Neural cell (in vitro differentiated cells): ENCODE results near the gene AOX1.

Source experiments
- EP300 ChIP-seq: fragments of 450-650 bp; conservative IDR thresholded peaks from 2 replicates; pipeline ENCODE4 v1.6.1; 2014; ENCODE audit warnings: antibody characterized with exemption, mild to moderate bottlenecking, moderate library complexity; ENCODE audit not compliant: poor library complexity, severe bottlenecking
- EZH2 ChIP-seq: fragments of 200-600, 300-800 bp; shearing (Covaris generic), sonication (generic); IDR thresholded peaks from 2 replicates; pipeline ENCODE4 v1.6.1; 2014; ENCODE audit warnings: antibody characterized with exemption, low read length, borderline replicate concordance, mild to moderate bottlenecking; ENCODE audit not compliant: insufficient read depth, poor library complexity, severe bottlenecking
- TF ChIP-seq, protein P1 (sequence below): fragments of 450-650 bp; IDR thresholded peaks from 2 replicates; pipeline ENCODE4 v1.5.1; 2014; ENCODE audit warnings: antibody characterized with exemption, mild to moderate bottlenecking, moderate library complexity; ENCODE audit not compliant: poor library complexity, severe bottlenecking
- TF ChIP-seq, protein P2 (sequence below): IDR thresholded peaks from 2 replicates; pipeline ENCODE4 v1.6.1; 2012; ENCODE audit warnings: borderline replicate concordance

DNA sequence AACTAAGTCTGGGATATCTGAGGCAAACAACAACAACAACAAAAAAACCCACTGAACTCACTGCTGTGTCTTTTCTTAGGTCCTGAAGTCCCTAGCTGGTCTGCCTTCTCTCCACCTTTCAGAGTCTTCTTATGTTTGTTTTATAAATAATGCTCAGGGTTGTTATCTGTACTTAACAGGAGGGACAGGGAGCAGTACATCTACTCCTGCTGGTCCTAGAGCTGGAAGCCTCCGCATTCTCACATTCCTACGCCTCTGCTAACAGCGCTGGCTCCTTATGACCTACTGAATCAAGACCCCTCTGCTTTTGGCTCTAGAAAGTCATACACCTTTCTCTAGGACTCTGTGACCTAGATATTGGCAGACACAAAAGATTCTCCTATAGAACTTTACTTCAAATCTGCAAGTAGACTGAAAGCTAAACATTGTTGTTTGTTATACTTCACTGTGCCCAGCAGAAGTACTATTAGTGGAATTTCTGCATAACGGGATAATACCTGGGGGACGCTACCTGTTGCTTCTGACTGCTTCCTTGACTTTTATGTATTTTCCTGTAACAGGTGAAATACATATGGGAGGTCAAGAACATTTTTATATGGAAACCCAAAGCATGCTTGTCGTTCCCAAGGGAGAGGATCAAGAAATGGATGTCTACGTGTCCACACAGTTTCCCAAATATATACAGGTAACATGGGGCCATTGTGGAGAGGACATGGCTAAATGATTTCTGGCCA is 48.6 kb downstream of the AOX1 start:
- TF ChIP-seq, protein P1, sequence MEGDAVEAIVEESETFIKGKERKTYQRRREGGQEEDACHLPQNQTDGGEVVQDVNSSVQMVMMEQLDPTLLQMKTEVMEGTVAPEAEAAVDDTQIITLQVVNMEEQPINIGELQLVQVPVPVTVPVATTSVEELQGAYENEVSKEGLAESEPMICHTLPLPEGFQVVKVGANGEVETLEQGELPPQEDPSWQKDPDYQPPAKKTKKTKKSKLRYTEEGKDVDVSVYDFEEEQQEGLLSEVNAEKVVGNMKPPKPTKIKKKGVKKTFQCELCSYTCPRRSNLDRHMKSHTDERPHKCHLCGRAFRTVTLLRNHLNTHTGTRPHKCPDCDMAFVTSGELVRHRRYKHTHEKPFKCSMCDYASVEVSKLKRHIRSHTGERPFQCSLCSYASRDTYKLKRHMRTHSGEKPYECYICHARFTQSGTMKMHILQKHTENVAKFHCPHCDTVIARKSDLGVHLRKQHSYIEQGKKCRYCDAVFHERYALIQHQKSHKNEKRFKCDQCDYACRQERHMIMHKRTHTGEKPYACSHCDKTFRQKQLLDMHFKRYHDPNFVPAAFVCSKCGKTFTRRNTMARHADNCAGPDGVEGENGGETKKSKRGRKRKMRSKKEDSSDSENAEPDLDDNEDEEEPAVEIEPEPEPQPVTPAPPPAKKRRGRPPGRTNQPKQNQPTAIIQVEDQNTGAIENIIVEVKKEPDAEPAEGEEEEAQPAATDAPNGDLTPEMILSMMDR = no peak
- TF ChIP-seq, protein P2, sequence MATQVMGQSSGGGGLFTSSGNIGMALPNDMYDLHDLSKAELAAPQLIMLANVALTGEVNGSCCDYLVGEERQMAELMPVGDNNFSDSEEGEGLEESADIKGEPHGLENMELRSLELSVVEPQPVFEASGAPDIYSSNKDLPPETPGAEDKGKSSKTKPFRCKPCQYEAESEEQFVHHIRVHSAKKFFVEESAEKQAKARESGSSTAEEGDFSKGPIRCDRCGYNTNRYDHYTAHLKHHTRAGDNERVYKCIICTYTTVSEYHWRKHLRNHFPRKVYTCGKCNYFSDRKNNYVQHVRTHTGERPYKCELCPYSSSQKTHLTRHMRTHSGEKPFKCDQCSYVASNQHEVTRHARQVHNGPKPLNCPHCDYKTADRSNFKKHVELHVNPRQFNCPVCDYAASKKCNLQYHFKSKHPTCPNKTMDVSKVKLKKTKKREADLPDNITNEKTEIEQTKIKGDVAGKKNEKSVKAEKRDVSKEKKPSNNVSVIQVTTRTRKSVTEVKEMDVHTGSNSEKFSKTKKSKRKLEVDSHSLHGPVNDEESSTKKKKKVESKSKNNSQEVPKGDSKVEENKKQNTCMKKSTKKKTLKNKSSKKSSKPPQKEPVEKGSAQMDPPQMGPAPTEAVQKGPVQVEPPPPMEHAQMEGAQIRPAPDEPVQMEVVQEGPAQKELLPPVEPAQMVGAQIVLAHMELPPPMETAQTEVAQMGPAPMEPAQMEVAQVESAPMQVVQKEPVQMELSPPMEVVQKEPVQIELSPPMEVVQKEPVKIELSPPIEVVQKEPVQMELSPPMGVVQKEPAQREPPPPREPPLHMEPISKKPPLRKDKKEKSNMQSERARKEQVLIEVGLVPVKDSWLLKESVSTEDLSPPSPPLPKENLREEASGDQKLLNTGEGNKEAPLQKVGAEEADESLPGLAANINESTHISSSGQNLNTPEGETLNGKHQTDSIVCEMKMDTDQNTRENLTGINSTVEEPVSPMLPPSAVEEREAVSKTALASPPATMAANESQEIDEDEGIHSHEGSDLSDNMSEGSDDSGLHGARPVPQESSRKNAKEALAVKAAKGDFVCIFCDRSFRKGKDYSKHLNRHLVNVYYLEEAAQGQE = no peak
- TF ChIP-seq EZH2 (no peak), EP300 (no peak)
